Endothelial cell of umbilical vein (primary cell): Measurements from ENCODE around the gene ARMH3. TPM values are rescaled to one million over a fixed set of nuclear protein-coding genes. Genes with fewer than 3 reads are reported as not detected.

ENCODE experiments used
- BruUV-seq: library from RNA; stranded (reverse); fragments of 400-500 nt; replicated peaks from 2 replicates; lab custom pipeline; 2021; lab: Mats Ljungman, UMichigan
- CTCF ChIA-PET: fragments of 300-600, 350-600 bp; sonication (Branson Sonifier 250); formaldehyde crosslinking; loops from one replicate; lab custom pipeline; 2021; ENCODE audit warnings: antibody characterized with exemption, inconsistent platforms; lab: Charles Lee
- POLR2A ChIA-PET: fragments of 300-600, 350-600 bp; sonication (Branson Sonifier 250); formaldehyde crosslinking; loops from one replicate; lab custom pipeline; 2021; ENCODE audit warnings: antibody characterized with exemption, inconsistent platforms; lab: Charles Lee
- DNase-seq: peaks from one replicate; pipeline ENCODE4 v3.0.0-alpha.2; 2011; ENCODE audit warnings: low read depth, low spot score
- FAIRE-seq: peaks from 2 replicates; lab custom pipeline; 2011; peaks lifted over from hg19 to GRCh38; lab: Jason Lieb, UNC
- H2AFZ ChIP-seq: 2 replicates; pipeline ENCODE4 v1.6.0; 2012; ENCODE audit warnings: low read depth, low read length, control low read depth, inconsistent platforms
- H3K27ac ChIP-seq: 2 replicates; pipeline ENCODE4 v1.5.1; 2011; ENCODE audit warnings: low read depth, mild to moderate bottlenecking, control low read depth, low read length, moderate library complexity; ENCODE audit not compliant: insufficient read depth
- H3K27me3 ChIP-seq, 2 experiments: 2 replicates each; pipeline versions ENCODE4 v1.6.0 to v1.6.1; 2011; ENCODE audit warnings: low read length in 2 of 2, mixed read lengths in 1 of 2; ENCODE audit not compliant: control insufficient read depth in 2 of 2, insufficient read depth in 2 of 2
- H3K36me3 ChIP-seq, 2 experiments: 2 replicates in 1 of 2; 3 replicates in 1 of 2; pipeline ENCODE4 v1.5.1; 2011; ENCODE audit warnings: low read length in 2 of 2, mild to moderate bottlenecking in 1 of 2, moderate library complexity in 1 of 2; ENCODE audit not compliant: control insufficient read depth in 2 of 2, insufficient read depth in 2 of 2; ENCODE audit errors: extremely low read depth in 1 of 2
- H3K4me1 ChIP-seq: 3 replicates; pipeline ENCODE4 v1.5.1; 2011; ENCODE audit warnings: mild to moderate bottlenecking, low read length; ENCODE audit not compliant: control insufficient read depth, insufficient read depth; ENCODE audit errors: extremely low read depth
- H3K4me2 ChIP-seq: 2 replicates; pipeline ENCODE4 v1.6.1; 2011; ENCODE audit warnings: low read length, control low read depth, mixed read lengths; ENCODE audit not compliant: insufficient read depth
- H3K4me3 ChIP-seq, 3 experiments: fragments of 200-600 bp in 1 of 3; sonication (generic), shearing (Covaris generic) in 1 of 3; replicated peaks in 1 of 3; 2 replicates each; pipeline ENCODE4 v1.5.1; 2011 to 2016; ENCODE audit warnings: control low read depth in 3 of 3, low read length in 3 of 3, mild to moderate bottlenecking in 2 of 3, inconsistent platforms in 1 of 3, low read depth in 1 of 3, moderate library complexity in 1 of 3; ENCODE audit not compliant: insufficient read depth in 1 of 3
- H3K79me2 ChIP-seq: 2 replicates; pipeline ENCODE4 v1.6.0; 2012; ENCODE audit warnings: low read length, inconsistent platforms; ENCODE audit not compliant: control insufficient read depth, insufficient read depth
- H3K9ac ChIP-seq: replicated peaks from 2 replicates; pipeline ENCODE3; 2011; ENCODE audit warnings: low read length, control low read depth; ENCODE audit not compliant: insufficient read depth; ENCODE audit errors: extremely low read depth
- H3K9me1 ChIP-seq: replicated peaks from 3 replicates; pipeline ENCODE4 v1.6.0; 2011; ENCODE audit warnings: mild to moderate bottlenecking, low read length; ENCODE audit not compliant: control insufficient read depth, insufficient read depth; ENCODE audit errors: extremely low read depth
- H3K9me3 ChIP-seq: replicated peaks from 2 replicates; pipeline ENCODE4 v1.5.1; 2012; ENCODE audit warnings: low read length, inconsistent platforms; ENCODE audit not compliant: control insufficient read depth, insufficient read depth
- H4K20me1 ChIP-seq: replicated peaks from 2 replicates; pipeline ENCODE3; 2011; ENCODE audit warnings: mild to moderate bottlenecking, low read length; ENCODE audit not compliant: control insufficient read depth, insufficient read depth; ENCODE audit errors: extremely low read depth
- JUN ChIP-seq: IDR thresholded peaks from 2 replicates; pipeline ENCODE4 v1.6.1; 2011; ENCODE audit warnings: borderline replicate concordance, low read depth; ENCODE audit not compliant: insufficient read length, insufficient read depth
- MAX ChIP-seq: IDR thresholded peaks from 2 replicates; pipeline ENCODE4 v1.6.1; 2011; ENCODE audit not compliant: insufficient read depth, insufficient read length
- MYC ChIP-seq: IDR thresholded peaks from one replicate; pipeline ENCODE4 v1.6.1; 2011; ENCODE audit warnings: mild to moderate bottlenecking, low read depth, low read length
- POLR2AphosphoS5 ChIP-seq: IDR thresholded peaks from 2 replicates; pipeline ENCODE4 v1.6.1; 2012; ENCODE audit warnings: low read depth, mild to moderate bottlenecking, control low read depth, low read length, moderate library complexity; ENCODE audit not compliant: insufficient read depth
- dilution Hi-C: fragments of 300-500 bp; cut with MboI; formaldehyde crosslinking; loops from one replicate; pipeline ENCODE4 v1.15.0; 2019; ENCODE audit warnings: low sequenced_read_pairs; ENCODE audit not compliant: extremely low pct_ligation_motif_present
- intact Hi-C: fragments of 100-400 bp; cut with micrococcal nuclease; formaldehyde crosslinking; loops from one replicate; pipeline ENCODE4 v1.10.0; 2022
- polyA plus RNA-seq, 4 experiments: library from polyadenylated mRNA; depleted of rRNA in 3 of 4; stranded (reverse) in 3 of 4; unstranded in 1 of 4; fragments of >200 nt; gene quantifications; 2 replicates each; pipeline versions ENCODE4 v1.2.1 to v1.2.3, GENCODE V29; 2011 to 2012; ENCODE audit warnings: missing spikeins in 1 of 4
- total RNA-seq: library from RNA; stranded (reverse); gene quantifications from 2 replicates; pipeline ENCODE4 v1.2.3, GENCODE V29; 2021
- TF ChIP-seq, protein P1 (sequence below), 2 donors: IDR thresholded peaks; 1 replicate in 1 of 2; 2 replicates in 1 of 2; pipeline ENCODE4 v1.5.1; 2011; ENCODE audit warnings: low read length in 2 of 2, mild to moderate bottlenecking in 2 of 2, moderate library complexity in 2 of 2, control low read depth in 1 of 2, inconsistent platforms in 1 of 2, low read depth in 1 of 2; ENCODE audit not compliant: insufficient read depth in 1 of 2; ENCODE audit errors: extremely low read depth in 1 of 2

The ARMH3 gene
- total and polyA plus RNA-seq, 2 donors (not counting 3 experiments of a cell fraction or from before 2014, with no cell fraction given): 13.1 to 17.6 TPM

DNA sequence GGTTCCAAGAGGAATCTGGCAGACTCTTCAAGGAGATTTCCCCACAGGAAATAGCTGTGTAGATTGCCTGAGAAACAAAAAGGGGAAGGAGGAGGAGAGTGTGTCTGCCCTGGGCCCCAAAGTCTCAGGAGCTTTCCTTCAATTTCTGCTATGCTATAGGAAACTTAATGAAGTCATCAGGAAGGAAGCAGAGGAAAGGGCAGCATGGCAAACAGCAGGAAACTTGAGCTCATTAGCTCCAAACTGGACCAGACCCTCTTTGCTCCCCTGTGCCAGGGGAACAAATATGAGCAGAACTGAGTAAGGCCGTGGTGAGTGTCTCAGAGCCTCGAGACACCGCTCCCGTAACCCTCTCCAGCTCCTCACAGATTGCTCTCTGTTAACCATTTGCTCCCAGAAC lies 207.6 kb downstream of the ARMH3 start:
- no peaks in the 10 kb centered on the region for H3K36me3 ChIP-seq
- ChIA-PET POLR2A (interaction anchor here (1.0 kb wide), 1 partner anchor 90 kb away, joined by 3 read pairs; no protein-coding TSS in a partner anchor), CTCF (interaction anchor here (0.7 to 3.6 kb wide), 16 partner anchors 8 to 263 kb away, joined by 3 to 41 read pairs (median 6); partner anchors contain the start of gene OGA)
- BruUV-seq: no TSS peak
- no peaks in the 10 kb centered on the region for H3K27me3 ChIP-seq
- H3K27ac ChIP-seq: peak overlapping the region; percentile 71
- intact Hi-C loops (loop anchor here (1.0 to 5.0 kb wide), 2 partner anchors 8 to 89 kb away; no protein-coding TSS in a partner anchor), dilution Hi-C loops (no loop called here)
- no peak overlapping the region for H3K4me3 ChIP-seq
- peaks cover 26% of the 10 kb centered on the region for H3K4me1 ChIP-seq
- no peaks in the 10 kb centered on the region for H3K79me2 ChIP-seq
- TF ChIP-seq JUN (peak; percentile 82), MYC (no peak), MAX (no peak), POLR2AphosphoS5 (no peak)
- TF ChIP-seq, protein P1, sequence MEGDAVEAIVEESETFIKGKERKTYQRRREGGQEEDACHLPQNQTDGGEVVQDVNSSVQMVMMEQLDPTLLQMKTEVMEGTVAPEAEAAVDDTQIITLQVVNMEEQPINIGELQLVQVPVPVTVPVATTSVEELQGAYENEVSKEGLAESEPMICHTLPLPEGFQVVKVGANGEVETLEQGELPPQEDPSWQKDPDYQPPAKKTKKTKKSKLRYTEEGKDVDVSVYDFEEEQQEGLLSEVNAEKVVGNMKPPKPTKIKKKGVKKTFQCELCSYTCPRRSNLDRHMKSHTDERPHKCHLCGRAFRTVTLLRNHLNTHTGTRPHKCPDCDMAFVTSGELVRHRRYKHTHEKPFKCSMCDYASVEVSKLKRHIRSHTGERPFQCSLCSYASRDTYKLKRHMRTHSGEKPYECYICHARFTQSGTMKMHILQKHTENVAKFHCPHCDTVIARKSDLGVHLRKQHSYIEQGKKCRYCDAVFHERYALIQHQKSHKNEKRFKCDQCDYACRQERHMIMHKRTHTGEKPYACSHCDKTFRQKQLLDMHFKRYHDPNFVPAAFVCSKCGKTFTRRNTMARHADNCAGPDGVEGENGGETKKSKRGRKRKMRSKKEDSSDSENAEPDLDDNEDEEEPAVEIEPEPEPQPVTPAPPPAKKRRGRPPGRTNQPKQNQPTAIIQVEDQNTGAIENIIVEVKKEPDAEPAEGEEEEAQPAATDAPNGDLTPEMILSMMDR (IDR thresholded peaks at IDR 0.05; ENCODE audit: extremely low read depth in 1 of 2, insufficient read depth in 1 of 2, low read depth in 1 of 2, low read length in 2 of 2): no peak
- H3K9me3 ChIP-seq: no peaks in the 10 kb centered on the region
- peak; percentile 100 for FAIRE-seq
- H3K9me1 ChIP-seq: no peaks in the 10 kb centered on the region
- DNase-seq: peak; percentile 76
- no peaks in the 10 kb centered on the region for H4K20me1 ChIP-seq
- H3K9ac ChIP-seq: no peak overlapping the region
- no peak overlapping the region for H2AFZ ChIP-seq
- peak overlapping the region; percentile 18 for H3K4me2 ChIP-seq
